Occipital lobe (tissue), 2 donors: Measurements from ENCODE around the gene MGMT. TPM values are rescaled to one million over a fixed set of nuclear protein-coding genes. Genes with fewer than 3 reads are reported as not detected.

ENCODE experiments used
- DNase-seq: peaks from one replicate; lab custom pipeline; 2025; lab: John Stamatoyannopoulos, UW
- total RNA-seq: library from RNA; depleted of rRNA; stranded (reverse); fragments of >200 nt; gene quantifications from one replicate; pipeline ENCODE4 v1.2.3, GENCODE V29; 2014

MGMT gene
- total RNA-seq, 1 donor from 2014 or later: 6.6 TPM

GRCh38 chr10:129792141-129792540 is 325.1 kb downstream of the MGMT start:
- DNase-seq: no peak

- DNase-seq: no peak
Observed at GRCh38 chr10:129792864-129793263, 325.8 kb downstream of the MGMT start.

GRCh38 chr10:129793479-129793878 is 326.4 kb downstream of the MGMT start:
- no peak for DNase-seq

- DNase-seq: no peak
Observed at GRCh38 chr10:129793996-129794395, 327.0 kb downstream of the MGMT start.

GRCh38 chr10:129796710-129797420 is 329.8 kb downstream of the MGMT start:
- DNase-seq: no peak

GRCh38 chr10:129799942-129800341 is 332.9 kb downstream of the MGMT start:
- no peak for DNase-seq

- no peak for DNase-seq
Observed at GRCh38 chr10:129800796-129801340, 333.8 kb downstream of the MGMT start.

- DNase-seq: no peak
Observed at GRCh38 chr10:129807211-129807610, 340.2 kb downstream of the MGMT start.

- no peak for DNase-seq
Observed at GRCh38 chr10:129808092-129808983, 341.3 kb downstream of the MGMT start.

- no peak for DNase-seq
Observed at GRCh38 chr10:129809431-129809830, 342.4 kb downstream of the MGMT start.

- DNase-seq: no peak
Observed at GRCh38 chr10:129809841-129810240, 342.8 kb downstream of the MGMT start.

- DNase-seq: no peak
Observed at GRCh38 chr10:129811208-129811607, 344.2 kb downstream of the MGMT start.

GRCh38 chr10:129812398-129812797 is 345.4 kb downstream of the MGMT start:
- no peak for DNase-seq

GRCh38 chr10:129814681-129815646 is 347.9 kb downstream of the MGMT start:
- no peak for DNase-seq

GRCh38 chr10:129815898-129816655 is 349.0 kb downstream of the MGMT start:
- no peak for DNase-seq

- DNase-seq: no peak
Observed at GRCh38 chr10:129816656-129817045, 349.6 kb downstream of the MGMT start.
